ENCODE data around the gene KIAA0930.
"Not testable (repeated sequence)": the region's sequence is repeated elsewhere in the genome, so short reads cannot be mapped to it uniquely, and the experiment has no call there.

Gene KIAA0930

GRCh38 chr22:45200860-45201511 is 39.7 kb downstream of the KIAA0930 start:
- DNase-seq (ENCODE audit: low spot score): no peak

- DNase-seq (ENCODE audit: low spot score): no peak
Observed at GRCh38 chr22:45200230-45200629, 40.5 kb downstream of the KIAA0930 start.

DNA sequence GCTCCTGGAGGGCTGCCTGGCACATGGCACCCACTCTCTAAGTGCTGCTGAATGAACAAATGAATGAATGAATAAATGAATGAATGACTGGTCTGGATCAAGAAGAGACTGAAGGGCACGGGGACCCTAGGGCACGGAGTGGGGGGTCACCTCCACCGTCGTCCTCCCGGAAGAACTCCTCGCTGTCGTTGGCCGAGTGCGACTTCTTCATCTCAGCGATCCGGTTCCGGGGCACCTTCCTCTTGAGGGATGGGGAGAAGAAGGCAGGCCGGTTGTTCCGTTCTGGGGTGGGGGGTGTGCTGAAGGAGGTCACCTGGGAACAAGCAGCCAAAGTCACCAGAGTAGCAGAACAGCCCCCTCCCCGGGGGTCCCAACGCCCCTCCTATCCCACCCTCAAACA is 41.0 kb downstream of the KIAA0930 start:
- DNase-seq (ENCODE audit: low spot score): no peak

DNA sequence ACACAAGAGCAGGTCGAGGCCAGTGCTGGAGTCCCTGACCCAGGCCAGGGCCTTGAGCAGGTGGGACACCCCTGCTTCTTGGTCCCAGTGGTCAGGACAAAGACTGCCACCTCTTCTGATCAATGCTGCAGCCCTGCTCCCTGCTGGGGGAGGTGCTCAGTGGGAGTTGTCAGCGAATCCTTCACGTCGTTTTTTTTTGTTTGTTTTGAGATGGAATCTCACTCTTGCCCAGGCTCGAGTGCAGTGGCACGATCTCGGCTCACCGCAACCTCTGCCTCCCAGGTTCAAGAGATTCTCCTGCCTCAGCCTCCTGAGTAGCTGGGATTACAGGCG is 42.3 kb downstream of the KIAA0930 start:
- no peak for DNase-seq (ENCODE audit: low spot score)

- no peak for DNase-seq (ENCODE audit: low spot score)
Observed at GRCh38 chr22:45197606-45198462, 42.9 kb downstream of the KIAA0930 start.

- DNase-seq (ENCODE audit: low spot score): no peak
Observed at GRCh38 chr22:45196926-45197605, 43.6 kb downstream of the KIAA0930 start.

DNA sequence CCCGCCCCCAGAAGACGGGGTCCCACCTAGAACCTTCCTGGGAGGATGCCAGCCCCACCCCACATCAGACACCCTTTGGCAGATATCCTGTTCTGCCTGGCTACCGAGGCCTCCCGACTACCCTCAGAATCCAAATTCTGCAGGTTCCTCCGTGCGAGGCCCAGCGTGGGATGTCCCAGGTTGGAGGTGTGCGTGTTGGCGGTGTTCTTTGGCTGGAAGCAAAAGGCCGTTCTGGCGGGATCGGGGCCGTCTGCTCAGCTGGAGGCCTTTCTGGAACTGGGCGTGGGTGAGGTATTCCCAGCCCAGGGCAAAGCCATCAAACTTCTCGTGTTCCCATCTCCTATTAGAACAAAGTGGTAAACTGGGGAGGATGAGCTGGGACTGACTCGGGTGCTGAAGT is 44.4 kb downstream of the KIAA0930 start:
- DNase-seq (ENCODE audit: low spot score): no peak

- DNase-seq (ENCODE audit: low spot score): no peak
Observed at GRCh38 chr22:45195616-45196015, 45.1 kb downstream of the KIAA0930 start.

DNA sequence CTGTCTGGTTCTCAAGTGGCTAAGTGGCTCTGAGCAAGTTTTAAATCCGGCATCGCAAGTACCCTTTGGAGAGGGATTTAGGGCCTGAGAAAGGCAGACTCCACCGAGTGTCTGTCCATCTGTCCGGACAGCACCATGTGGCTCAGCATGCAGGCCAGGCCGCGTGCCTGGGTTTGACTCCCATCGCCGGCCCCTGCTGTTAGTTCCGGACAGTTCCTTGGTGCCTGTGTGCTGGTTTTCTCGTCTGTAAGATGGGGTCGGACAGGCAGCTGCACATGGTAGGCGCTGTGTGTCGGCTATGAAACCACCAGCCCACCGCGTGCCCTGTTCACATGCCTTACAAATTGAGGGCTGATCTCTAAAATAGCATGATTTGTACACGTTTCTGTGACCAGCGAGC is 46.0 kb downstream of the KIAA0930 start:
- no peak for DNase-seq (ENCODE audit: low spot score)

DNA sequence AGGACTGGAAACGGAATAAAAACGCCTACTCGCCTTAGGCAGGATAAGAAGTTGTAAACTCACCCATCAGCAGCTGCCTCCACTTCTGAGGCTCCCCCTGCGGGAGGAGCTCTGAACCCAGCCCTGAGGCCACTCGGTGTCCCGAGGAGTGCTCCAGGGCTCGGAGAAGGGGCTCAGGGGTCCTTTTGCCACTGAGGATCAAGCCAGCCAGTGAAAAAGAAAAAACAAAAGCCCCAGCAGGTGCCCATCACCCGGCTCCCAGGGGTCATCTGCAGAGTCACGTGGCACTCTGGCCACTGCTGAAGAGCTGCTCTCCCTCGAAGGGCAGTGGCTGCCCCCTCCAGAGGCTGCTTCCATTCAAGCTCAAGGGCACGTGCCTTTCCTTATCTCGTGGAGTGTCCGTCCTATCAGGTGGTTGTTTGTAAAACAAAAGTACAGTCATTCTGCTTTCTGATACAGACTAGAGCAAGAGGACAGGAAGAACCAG is 48.0 kb downstream of the KIAA0930 start:
- DNase-seq (ENCODE audit: low spot score): peak; percentile 21

- not testable (repeated sequence) for DNase-seq (ENCODE audit: low spot score)
Observed at GRCh38 chr22:45191746-45192145, 48.9 kb downstream of the KIAA0930 start.

GRCh38 chr22:45190202-45190872 is 50.4 kb downstream of the KIAA0930 start:
- no peak for DNase-seq (ENCODE audit: low spot score)

GRCh38 chr22:45188779-45189178 is 51.9 kb downstream of the KIAA0930 start:
- DNase-seq (ENCODE audit: low spot score): no peak

- no peak for DNase-seq (ENCODE audit: low spot score)
Observed at GRCh38 chr22:45187891-45188290, 52.8 kb downstream of the KIAA0930 start.

- no peak for DNase-seq (ENCODE audit: low spot score)
Observed at GRCh38 chr22:45185718-45186514, 54.8 kb downstream of the KIAA0930 start.

DNA sequence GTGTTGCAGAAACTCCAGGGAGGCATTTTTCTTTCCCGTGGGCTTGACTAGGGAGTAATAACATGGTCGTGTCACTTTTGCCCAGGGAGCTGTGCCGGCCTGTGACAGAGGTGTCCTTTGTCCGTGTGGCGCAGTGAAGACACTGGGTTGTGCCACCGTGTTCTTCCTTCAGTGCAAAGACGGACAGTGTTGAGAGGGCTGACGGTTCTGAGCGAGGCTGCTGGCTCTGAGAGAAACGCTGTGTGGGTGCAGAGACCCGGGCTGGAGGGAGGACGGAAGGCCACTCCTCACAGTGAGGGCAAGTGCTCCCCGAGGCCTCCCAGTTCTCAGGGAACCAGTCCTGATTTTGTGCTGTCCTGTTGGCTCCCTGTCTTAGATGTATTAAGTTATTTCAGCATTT is 56.7 kb downstream of the KIAA0930 start:
- DNase-seq (ENCODE audit: low spot score): no peak

DNA sequence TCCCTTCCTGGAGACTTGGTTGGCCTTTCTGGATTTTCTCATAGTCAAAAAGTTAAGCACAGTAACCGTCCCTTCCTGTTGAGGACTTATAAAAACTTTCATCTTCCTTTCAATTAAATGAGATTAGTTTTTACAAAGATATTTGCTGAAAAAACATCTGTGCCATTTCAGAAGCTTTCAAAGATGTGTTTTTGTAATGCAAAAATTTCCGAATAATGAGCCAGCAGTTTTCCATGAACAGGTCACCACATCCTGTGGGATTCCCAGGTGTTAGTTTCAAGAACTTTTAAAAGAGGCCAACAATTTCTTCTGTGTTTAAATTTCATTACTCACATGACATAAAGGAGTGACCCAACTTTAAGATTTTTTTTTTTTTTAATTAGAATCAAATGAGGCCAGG is 58.9 kb downstream of the KIAA0930 start:
- DNase-seq (ENCODE audit: low spot score): no peak

DNA sequence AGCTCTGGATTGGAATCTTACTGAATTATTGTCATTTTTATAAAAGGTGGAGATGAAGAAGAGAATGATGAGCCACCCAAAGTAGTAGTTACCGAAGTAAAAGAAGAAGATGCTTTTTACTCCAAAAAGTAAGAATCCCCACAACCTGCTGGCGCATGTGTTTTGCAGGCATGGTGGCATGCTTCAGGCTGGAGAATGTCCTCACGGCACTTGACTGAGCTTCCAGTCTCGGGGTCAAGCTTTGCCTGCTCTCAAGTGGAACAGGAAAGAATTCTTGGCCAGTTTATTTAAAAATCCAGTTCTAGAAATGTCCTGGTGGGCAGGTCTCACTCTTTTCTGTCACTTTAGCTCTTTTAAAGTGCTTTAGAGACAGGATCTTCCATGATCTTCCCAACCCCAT is 59.5 kb downstream of the KIAA0930 start:
- DNase-seq (ENCODE audit: low spot score): no peak

- DNase-seq (ENCODE audit: low spot score): no peak
Observed at GRCh38 chr22:45180146-45180679, 60.5 kb downstream of the KIAA0930 start.

GRCh38 chr22:45179276-45180049 is 61.2 kb downstream of the KIAA0930 start:
- DNase-seq (ENCODE audit: low spot score): no peak

Data from hematopoietic multipotent progenitor cell treated with erythropoietin and hydrocortisone succinate and interleukin-3 and kit ligand, for 17 days (in vitro differentiated cells).